ENCODE results near the gene TMEM273.

DNA sequence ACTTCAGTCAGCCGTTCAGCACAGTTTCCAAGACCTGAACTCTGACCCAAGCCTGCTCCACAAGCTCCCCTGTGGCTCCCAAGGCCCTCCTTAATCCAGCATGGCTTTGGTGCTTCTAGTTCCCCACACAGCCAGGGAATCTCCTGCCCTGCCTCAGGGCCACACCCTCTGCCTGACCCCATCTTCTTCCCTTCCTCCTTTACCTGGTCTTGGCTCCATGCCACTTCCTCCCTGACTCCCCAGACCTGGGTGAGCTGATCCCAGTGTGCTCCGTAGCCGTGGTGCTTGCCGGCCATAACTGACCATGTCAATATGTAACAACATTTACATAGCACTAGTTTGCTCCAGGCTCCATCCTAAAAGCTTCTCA is 20.0 kb downstream of the TMEM273 start:
- TF ChIP-seq, protein P1, sequence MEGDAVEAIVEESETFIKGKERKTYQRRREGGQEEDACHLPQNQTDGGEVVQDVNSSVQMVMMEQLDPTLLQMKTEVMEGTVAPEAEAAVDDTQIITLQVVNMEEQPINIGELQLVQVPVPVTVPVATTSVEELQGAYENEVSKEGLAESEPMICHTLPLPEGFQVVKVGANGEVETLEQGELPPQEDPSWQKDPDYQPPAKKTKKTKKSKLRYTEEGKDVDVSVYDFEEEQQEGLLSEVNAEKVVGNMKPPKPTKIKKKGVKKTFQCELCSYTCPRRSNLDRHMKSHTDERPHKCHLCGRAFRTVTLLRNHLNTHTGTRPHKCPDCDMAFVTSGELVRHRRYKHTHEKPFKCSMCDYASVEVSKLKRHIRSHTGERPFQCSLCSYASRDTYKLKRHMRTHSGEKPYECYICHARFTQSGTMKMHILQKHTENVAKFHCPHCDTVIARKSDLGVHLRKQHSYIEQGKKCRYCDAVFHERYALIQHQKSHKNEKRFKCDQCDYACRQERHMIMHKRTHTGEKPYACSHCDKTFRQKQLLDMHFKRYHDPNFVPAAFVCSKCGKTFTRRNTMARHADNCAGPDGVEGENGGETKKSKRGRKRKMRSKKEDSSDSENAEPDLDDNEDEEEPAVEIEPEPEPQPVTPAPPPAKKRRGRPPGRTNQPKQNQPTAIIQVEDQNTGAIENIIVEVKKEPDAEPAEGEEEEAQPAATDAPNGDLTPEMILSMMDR (IDR thresholded peaks at IDR 0.05) = no peak
- no peak for TF ChIP-seq POLR2A (IDR thresholded peaks at IDR 0.05)

All from tibial nerve (tissue), 3 donors.